Neuron (in vitro differentiated cells): Measurements from ENCODE around the gene LHFPL5.

Experiments used
- H2AFZ ChIP-seq: one replicate; pipeline ENCODE4 v1.6.1; 2013; ENCODE audit warnings: low read depth, mild to moderate bottlenecking, inconsistent platforms, low read length, moderate library complexity
- H3K27me3 ChIP-seq: one replicate; pipeline ENCODE4 v1.6.1; 2013; ENCODE audit warnings: low read length; ENCODE audit not compliant: insufficient read depth
- H3K36me3 ChIP-seq: one replicate; pipeline ENCODE4 v1.6.1; 2013; ENCODE audit warnings: low read length; ENCODE audit not compliant: insufficient read depth
- H3K4me1 ChIP-seq: one replicate; pipeline ENCODE4 v1.6.1; 2013; ENCODE audit warnings: low read length; ENCODE audit not compliant: insufficient read depth
- H3K4me3 ChIP-seq: 2 replicates; pipeline ENCODE4 v1.5.1; 2013; ENCODE audit warnings: mild to moderate bottlenecking, low read length, moderate library complexity
- H3K9me3 ChIP-seq: one replicate; pipeline ENCODE4 v1.6.1; 2013; ENCODE audit warnings: low read length

Gene LHFPL5

GRCh38 chr6:35781290-35781689 is 23.9 kb upstream of the LHFPL5 start:
- H3K4me3 ChIP-seq = no peak overlapping the region
- no peaks in the 10 kb centered on the region for H3K36me3 ChIP-seq
- no peak overlapping the region for H2AFZ ChIP-seq
- H3K9me3 ChIP-seq = no peaks in the 10 kb centered on the region
- H3K4me1 ChIP-seq = peaks cover 2% of the 10 kb centered on the region
- H3K27me3 ChIP-seq = peaks cover 18% of the 10 kb centered on the region

DNA sequence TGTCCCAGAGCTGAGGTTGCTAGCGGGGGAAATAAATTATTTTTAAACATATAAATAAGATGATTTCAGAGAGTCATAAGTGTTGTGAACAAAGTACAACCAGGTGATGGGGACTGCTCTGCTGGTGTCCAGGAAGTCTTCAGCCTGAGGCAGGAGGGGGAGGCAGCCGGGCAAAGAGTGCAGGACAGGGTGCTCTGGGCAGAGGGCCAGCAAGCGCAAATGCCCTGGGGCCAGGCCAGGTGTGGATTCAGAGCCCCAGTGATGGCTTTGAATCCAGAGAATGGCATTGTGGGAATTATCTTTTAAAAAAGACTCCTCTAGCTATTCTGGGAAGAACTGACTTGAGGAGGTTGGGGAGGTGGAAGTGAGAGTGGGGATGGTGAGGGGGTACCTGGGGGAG is 22.7 kb upstream of the LHFPL5 start:
- Histone ChIP-seq H3K27me3 (peaks cover 13% of the 10 kb centered on the region), H3K36me3 (no peaks in the 10 kb centered on the region), H3K4me3 (no peak overlapping the region), H2AFZ (no peak overlapping the region), H3K9me3 (no peaks in the 10 kb centered on the region), H3K4me1 (no peaks in the 10 kb centered on the region)

DNA sequence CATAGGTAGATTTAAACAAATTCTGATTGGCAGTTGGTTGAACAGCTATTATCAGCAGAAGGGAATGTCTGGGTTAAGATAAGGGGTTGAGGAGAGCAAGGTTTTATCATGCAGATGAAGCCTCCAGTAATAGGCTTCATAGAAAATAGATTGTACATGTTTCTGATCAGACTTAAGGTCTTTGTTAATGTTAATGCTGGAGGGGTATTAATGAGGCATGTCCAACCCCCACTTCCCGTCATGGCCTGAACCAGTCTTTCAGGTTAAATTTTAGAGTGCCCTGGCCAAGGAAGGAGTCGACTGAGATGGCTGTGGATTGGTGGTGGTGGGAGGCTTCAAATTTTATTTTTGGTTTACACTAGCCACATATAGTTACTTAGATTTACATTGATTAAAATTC is 21.0 kb upstream of the LHFPL5 start:
- Histone ChIP-seq H3K4me1 (no peaks in the 10 kb centered on the region), H3K9me3 (no peaks in the 10 kb centered on the region), H3K4me3 (no peak overlapping the region), H3K36me3 (no peaks in the 10 kb centered on the region), H3K27me3 (peaks cover 10% of the 10 kb centered on the region), H2AFZ (no peak overlapping the region)

DNA sequence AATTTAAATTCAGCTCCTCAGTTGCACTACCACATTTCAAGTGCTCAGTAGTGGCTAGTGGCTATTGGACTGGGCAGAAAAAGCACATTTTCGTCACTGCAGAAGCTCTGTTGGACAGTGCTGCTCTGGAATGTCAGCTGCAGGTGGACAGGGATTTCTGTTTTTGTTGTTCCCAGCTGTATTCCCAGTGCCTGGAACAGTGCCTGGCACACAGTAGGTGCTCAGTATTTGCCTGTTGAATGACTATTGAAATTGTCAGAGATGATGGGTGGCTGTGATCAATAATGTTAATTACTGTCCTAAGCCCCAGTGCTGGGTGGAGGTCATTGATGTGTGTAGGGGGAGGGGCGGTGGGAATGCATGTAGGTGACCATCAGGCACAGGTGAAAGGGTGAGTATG is 18.9 kb upstream of the LHFPL5 start:
- H3K36me3 ChIP-seq = no peaks in the 10 kb centered on the region
- H2AFZ ChIP-seq = no peak overlapping the region
- H3K4me3 ChIP-seq = no peak overlapping the region
- H3K4me1 ChIP-seq = no peaks in the 10 kb centered on the region
- peaks cover 7% of the 10 kb centered on the region for H3K27me3 ChIP-seq
- H3K9me3 ChIP-seq = no peaks in the 10 kb centered on the region

GRCh38 chr6:35786810-35787209 is 18.3 kb upstream of the LHFPL5 start:
- no peaks in the 10 kb centered on the region for H3K4me1 ChIP-seq
- no peak overlapping the region for H3K4me3 ChIP-seq
- no peaks in the 10 kb centered on the region for H3K36me3 ChIP-seq
- peaks cover 7% of the 10 kb centered on the region for H3K27me3 ChIP-seq
- H3K9me3 ChIP-seq = no peaks in the 10 kb centered on the region
- no peak overlapping the region for H2AFZ ChIP-seq

DNA sequence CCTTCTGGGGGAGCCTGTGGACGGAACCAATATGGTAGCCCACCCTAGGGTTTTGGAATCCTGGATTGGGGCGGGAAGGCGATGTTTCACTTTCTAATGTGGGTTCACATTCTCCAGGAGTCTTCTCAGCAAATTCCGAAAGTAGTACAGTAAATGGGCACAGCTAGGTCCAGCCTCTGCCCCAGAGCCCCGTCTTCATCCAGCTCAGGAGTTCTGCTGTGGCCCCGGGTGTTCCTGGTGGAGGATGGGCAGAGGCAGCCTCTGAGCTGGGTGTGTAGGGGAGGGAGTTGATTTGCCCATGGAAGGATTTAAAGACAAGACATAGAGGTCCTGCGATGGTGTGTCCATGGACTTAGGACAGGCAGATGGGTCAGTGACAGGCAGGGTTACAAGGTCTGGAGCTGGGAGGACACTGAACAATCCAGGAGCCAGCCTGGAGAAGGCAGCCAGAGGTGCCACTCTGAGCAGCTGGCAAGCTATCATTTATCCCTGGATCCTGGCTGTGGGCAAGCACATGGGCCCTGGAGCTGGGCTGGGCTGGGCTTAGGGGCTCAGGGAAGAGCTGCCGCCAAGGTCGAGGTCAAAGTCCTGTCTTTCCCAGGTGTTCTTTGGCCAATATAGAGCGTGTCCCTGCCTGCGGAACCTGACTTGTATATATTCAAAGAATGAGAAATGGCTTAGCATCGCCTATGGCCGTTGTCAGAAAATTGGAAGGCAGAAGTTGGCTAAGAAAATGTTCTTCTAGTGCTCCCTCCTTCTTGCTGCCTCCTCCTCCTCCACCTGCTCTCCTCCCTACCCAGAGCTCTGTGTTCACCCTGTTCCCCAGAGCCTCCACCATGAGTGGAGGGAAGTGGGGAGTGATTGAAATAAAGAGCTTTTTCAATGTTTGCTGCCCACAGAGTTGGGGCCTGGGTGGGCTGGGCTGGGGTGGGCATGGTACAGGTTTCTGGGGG is 17.6 kb upstream of the LHFPL5 start:
- no peak overlapping the region for H3K4me3 ChIP-seq
- H3K27me3 ChIP-seq = peaks cover 7% of the 10 kb centered on the region
- H3K36me3 ChIP-seq = no peaks in the 10 kb centered on the region
- no peaks in the 10 kb centered on the region for H3K9me3 ChIP-seq
- no peaks in the 10 kb centered on the region for H3K4me1 ChIP-seq
- H2AFZ ChIP-seq = no peak overlapping the region

DNA sequence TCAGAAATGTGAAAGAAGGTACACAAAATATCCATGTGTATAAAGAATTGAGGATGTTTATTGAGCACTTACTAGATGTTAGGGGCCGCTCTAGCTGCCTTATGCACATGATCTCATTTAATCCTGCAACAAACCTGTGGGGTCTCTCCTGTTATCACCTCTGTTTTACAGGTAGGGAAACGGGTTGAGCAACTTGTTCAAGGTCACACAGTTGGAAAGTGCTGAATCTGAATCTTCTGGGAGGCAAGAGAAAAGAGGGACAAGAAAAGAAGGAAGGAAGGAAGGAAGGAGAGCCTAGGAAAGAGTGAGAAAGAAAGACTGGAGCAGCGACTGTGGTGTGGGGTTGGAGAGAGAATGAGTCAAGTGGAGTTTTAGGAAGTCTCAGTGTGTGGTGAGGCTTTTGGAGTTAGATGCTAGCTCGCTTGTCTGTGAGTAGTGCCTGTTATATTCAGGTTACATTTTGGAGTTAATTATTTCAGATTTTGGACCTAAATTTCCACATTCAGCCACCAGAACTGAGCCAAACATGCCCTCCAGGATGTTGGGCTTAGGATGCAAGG is 16.6 kb upstream of the LHFPL5 start:
- Histone ChIP-seq H3K27me3 (peaks cover 7% of the 10 kb centered on the region), H3K4me1 (no peaks in the 10 kb centered on the region), H3K4me3 (no peak overlapping the region), H3K9me3 (no peaks in the 10 kb centered on the region), H2AFZ (no peak overlapping the region), H3K36me3 (no peaks in the 10 kb centered on the region)

DNA sequence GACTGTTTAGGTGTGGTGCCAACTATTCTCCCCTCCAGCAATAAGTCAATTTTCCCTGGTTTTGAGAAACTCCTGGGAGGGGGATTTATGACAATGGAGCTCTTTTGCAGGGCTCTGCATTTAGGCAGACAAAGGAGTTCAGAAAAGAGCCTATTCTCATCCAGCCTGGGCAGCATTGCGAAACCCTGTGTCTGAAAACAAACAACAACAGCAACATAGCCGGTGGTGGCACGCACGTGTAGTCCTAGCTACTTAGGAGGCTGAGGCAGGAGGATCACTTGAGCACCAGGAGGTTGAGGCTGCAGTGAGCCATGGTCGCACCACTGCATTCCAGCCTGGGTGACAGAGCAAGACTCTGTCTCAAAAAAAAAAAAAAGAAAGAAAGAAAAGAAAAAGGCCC is 14.5 kb upstream of the LHFPL5 start:
- Histone ChIP-seq H3K9me3 (no peaks in the 10 kb centered on the region), H3K36me3 (no peaks in the 10 kb centered on the region), H2AFZ (no peak overlapping the region), H3K4me3 (no peak overlapping the region), H3K4me1 (no peaks in the 10 kb centered on the region), H3K27me3 (peaks cover 7% of the 10 kb centered on the region)

- no peak overlapping the region for H3K4me3 ChIP-seq
- H3K4me1 ChIP-seq = no peaks in the 10 kb centered on the region
- H3K9me3 ChIP-seq = no peaks in the 10 kb centered on the region
- no peak overlapping the region for H2AFZ ChIP-seq
- no peaks in the 10 kb centered on the region for H3K36me3 ChIP-seq
- peaks cover 6% of the 10 kb centered on the region for H3K27me3 ChIP-seq
These were observed 10.4 kb upstream of the LHFPL5 start for GRCh38 chr6:35794536-35795452.

DNA sequence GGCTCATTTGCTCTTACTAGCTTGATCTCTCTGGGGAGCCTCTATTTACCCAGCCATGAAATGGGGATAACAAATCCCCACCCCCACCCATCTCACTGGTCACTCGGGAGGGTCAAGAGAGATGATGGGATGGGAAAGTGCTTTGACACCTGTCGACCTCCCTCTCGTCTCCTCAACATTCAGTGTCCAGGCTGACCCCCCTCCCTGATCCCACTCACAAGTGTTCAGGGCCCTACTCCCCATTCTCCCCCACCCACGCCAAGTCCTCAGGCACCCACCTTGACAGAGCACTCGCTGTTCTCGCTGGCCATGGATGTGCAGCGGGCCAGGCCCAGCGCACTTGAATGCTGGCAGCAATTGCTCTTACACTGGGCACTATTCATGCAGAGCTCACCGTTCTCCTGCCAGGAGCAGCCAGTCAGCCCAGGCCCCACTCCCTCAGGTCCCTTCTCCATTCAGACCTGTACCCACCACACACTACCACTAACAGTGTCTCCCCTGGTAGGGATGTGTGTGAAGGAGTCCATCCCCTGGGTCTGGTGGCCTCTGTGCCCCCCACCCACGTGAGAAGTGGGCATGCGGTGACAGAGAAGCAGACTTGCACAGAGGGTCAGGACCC is 9.6 kb upstream of the LHFPL5 start:
- Histone ChIP-seq H3K9me3 (no peaks in the 10 kb centered on the region), H3K27me3 (peaks cover 6% of the 10 kb centered on the region), H2AFZ (no peak overlapping the region), H3K4me3 (no peak overlapping the region), H3K4me1 (no peaks in the 10 kb centered on the region), H3K36me3 (no peaks in the 10 kb centered on the region)

GRCh38 chr6:35796236-35796635 is 8.9 kb upstream of the LHFPL5 start:
- H3K27me3 ChIP-seq = peaks cover 6% of the 10 kb centered on the region
- H3K36me3 ChIP-seq = no peaks in the 10 kb centered on the region
- H3K4me3 ChIP-seq = no peak overlapping the region
- no peaks in the 10 kb centered on the region for H3K4me1 ChIP-seq
- no peaks in the 10 kb centered on the region for H3K9me3 ChIP-seq
- H2AFZ ChIP-seq = no peak overlapping the region

GRCh38 chr6:35797837-35798526 is 7.2 kb upstream of the LHFPL5 start:
- peaks cover 6% of the 10 kb centered on the region for H3K27me3 ChIP-seq
- no peak overlapping the region for H3K4me3 ChIP-seq

More at GRCh38 chr6:35797837-35798526, 7.2 kb upstream of the LHFPL5 start:
- no peaks in the 10 kb centered on the region for H3K4me1 ChIP-seq
- no peaks in the 10 kb centered on the region for H3K9me3 ChIP-seq
- H2AFZ ChIP-seq = no peak overlapping the region
- H3K36me3 ChIP-seq = no peaks in the 10 kb centered on the region
